Measurements from ENCODE around the gene PAM16. TPM values are rescaled to one million over a fixed set of nuclear protein-coding genes. Genes with fewer than 3 reads are reported as not detected.

Gene PAM16
- total and polyA plus RNA-seq, 5 donors: 57.6 to 131 (median 59.8) TPM

- ATAC-seq: no peak
- no peak overlapping the region for H3K27ac ChIP-seq (ENCODE audit: low read length)
- DNase-seq: peak in 2 of 3 donors; percentile 43 to 67
- no peaks in the 10 kb centered on the region for H3K27me3 ChIP-seq (ENCODE audit: control insufficient read depth, insufficient read depth)
- 80% methylated on average over 13 of the region's 13 CpGs for WGBS
- peaks cover 2% of the 10 kb centered on the region for H3K4me1 ChIP-seq (ENCODE audit: control insufficient read depth, insufficient read depth, low read length)
- H3K4me3 ChIP-seq (ENCODE audit: low read length): no peak overlapping the region
- intact Hi-C loops (cut with DNase I): no loop called here
- H3K9me3 ChIP-seq (ENCODE audit: control insufficient read depth, low read length): no peaks in the 10 kb centered on the region
Observed at GRCh38 chr16:4369007-4369733, 18.0 kb upstream of the PAM16 start.

- H3K27me3 ChIP-seq (ENCODE audit: control insufficient read depth, insufficient read depth): no peaks in the 10 kb centered on the region
- H3K9me3 ChIP-seq (ENCODE audit: control insufficient read depth, low read length): no peaks in the 10 kb centered on the region
- 98% methylated on average over 5 of the region's 5 CpGs for WGBS
- no peak overlapping the region for H3K27ac ChIP-seq (ENCODE audit: low read length)
- DNase-seq (no peak), ATAC-seq (no peak)
- no peak overlapping the region for H3K4me3 ChIP-seq (ENCODE audit: low read length)
- intact Hi-C loops (cut with DNase I): no loop called here
- no peaks in the 10 kb centered on the region for H3K4me1 ChIP-seq (ENCODE audit: control insufficient read depth, insufficient read depth, low read length)
Observed at GRCh38 chr16:4367393-4367856, 16.3 kb upstream of the PAM16 start.

- no peaks in the 10 kb centered on the region for H3K27me3 ChIP-seq (ENCODE audit: control insufficient read depth, insufficient read depth)
- no peaks in the 10 kb centered on the region for H3K9me3 ChIP-seq (ENCODE audit: control insufficient read depth, low read length)
- WGBS: 93% methylated on average over 13 of the region's 13 CpGs
- no peak overlapping the region for H3K4me3 ChIP-seq (ENCODE audit: low read length)
- intact Hi-C loops (cut with DNase I): no loop called here
- ATAC-seq: no peak
- no peak for DNase-seq
- H3K4me1 ChIP-seq (ENCODE audit: control insufficient read depth, insufficient read depth, low read length): no peaks in the 10 kb centered on the region
- no peak overlapping the region for H3K27ac ChIP-seq (ENCODE audit: low read length)
Observed at GRCh38 chr16:4366016-4366415, 14.9 kb upstream of the PAM16 start.

GRCh38 chr16:4365615-4366014 lies 14.5 kb upstream of the PAM16 start:
- Histone ChIP-seq H3K9me3 (ENCODE audit: control insufficient read depth, low read length) (no peaks in the 10 kb centered on the region), H3K27me3 (ENCODE audit: control insufficient read depth, insufficient read depth) (no peaks in the 10 kb centered on the region), H3K4me1 (ENCODE audit: control insufficient read depth, insufficient read depth, low read length) (no peaks in the 10 kb centered on the region), H3K4me3 (ENCODE audit: low read length) (no peak overlapping the region), H3K27ac (ENCODE audit: low read length) (no peak overlapping the region)
- ATAC-seq (no peak), DNase-seq (no peak)
- 95% methylated on average over 12 of the region's 12 CpGs for WGBS
- intact Hi-C loops (cut with DNase I): no loop called here

GRCh38 chr16:4365014-4365406 lies 13.9 kb upstream of the PAM16 start:
- ATAC-seq: no peak

GRCh38 chr16:4364196-4365013 lies 13.3 kb upstream of the PAM16 start:
- Histone ChIP-seq H3K4me3 (ENCODE audit: low read length) (no peak overlapping the region), H3K9me3 (ENCODE audit: control insufficient read depth, low read length) (no peaks in the 10 kb centered on the region), H3K27ac (ENCODE audit: low read length) (no peak overlapping the region), H3K27me3 (ENCODE audit: control insufficient read depth, insufficient read depth) (no peaks in the 10 kb centered on the region), H3K4me1 (ENCODE audit: control insufficient read depth, insufficient read depth, low read length) (no peaks in the 10 kb centered on the region)
- ATAC-seq: no peak
- intact Hi-C loops (cut with DNase I): no loop called here
- WGBS: 91% methylated on average over 37 of the region's 37 CpGs
- peak in 2 of 3 donors; percentile 53 to 57 for DNase-seq

More at GRCh38 chr16:4365014-4365406, 13.9 kb upstream of the PAM16 start:
- H3K4me3 ChIP-seq (ENCODE audit: low read length): no peak overlapping the region
- intact Hi-C loops (cut with DNase I): no loop called here
- no peak for DNase-seq
- no peaks in the 10 kb centered on the region for H3K9me3 ChIP-seq (ENCODE audit: control insufficient read depth, low read length)
- H3K27me3 ChIP-seq (ENCODE audit: control insufficient read depth, insufficient read depth): no peaks in the 10 kb centered on the region
- H3K4me1 ChIP-seq (ENCODE audit: control insufficient read depth, insufficient read depth, low read length): no peaks in the 10 kb centered on the region
- WGBS: 95% methylated on average over 10 of the region's 10 CpGs
- no peak overlapping the region for H3K27ac ChIP-seq (ENCODE audit: low read length)

- intact Hi-C loops (cut with DNase I): no loop called here
- 89% methylated on average over 19 of the region's 19 CpGs for WGBS
- peak in 2 of 3 donors; percentile 47 to 55 for DNase-seq
Observed at GRCh38 chr16:4362476-4363135, 11.5 kb upstream of the PAM16 start.

GRCh38 chr16:4361944-4362311 lies 10.8 kb upstream of the PAM16 start:
- no peak overlapping the region for H3K4me3 ChIP-seq (ENCODE audit: low read length)
- ATAC-seq (no peak), DNase-seq (no peak)
- no peaks in the 10 kb centered on the region for H3K27me3 ChIP-seq (ENCODE audit: control insufficient read depth, insufficient read depth)
- H3K27ac ChIP-seq (ENCODE audit: low read length): no peak overlapping the region
- H3K4me1 ChIP-seq (ENCODE audit: control insufficient read depth, insufficient read depth, low read length): no peaks in the 10 kb centered on the region
- no peaks in the 10 kb centered on the region for H3K9me3 ChIP-seq (ENCODE audit: control insufficient read depth, low read length)
- intact Hi-C loops (cut with DNase I): no loop called here
- 94% methylated on average over 12 of the region's 12 CpGs for WGBS

More at GRCh38 chr16:4362476-4363135, 11.5 kb upstream of the PAM16 start:
- ATAC-seq: no peak
- Histone ChIP-seq H3K27me3 (ENCODE audit: control insufficient read depth, insufficient read depth) (no peaks in the 10 kb centered on the region), H3K4me3 (ENCODE audit: low read length) (no peak overlapping the region), H3K9me3 (ENCODE audit: control insufficient read depth, low read length) (no peaks in the 10 kb centered on the region), H3K4me1 (ENCODE audit: control insufficient read depth, insufficient read depth, low read length) (no peaks in the 10 kb centered on the region), H3K27ac (ENCODE audit: low read length) (no peak overlapping the region)

GRCh38 chr16:4361033-4361943 lies 10.2 kb upstream of the PAM16 start:
- Histone ChIP-seq H3K4me3 (ENCODE audit: low read length) (no peak overlapping the region), H3K4me1 (ENCODE audit: control insufficient read depth, insufficient read depth, low read length) (no peaks in the 10 kb centered on the region), H3K27me3 (ENCODE audit: control insufficient read depth, insufficient read depth) (no peaks in the 10 kb centered on the region), H3K27ac (ENCODE audit: low read length) (no peak overlapping the region), H3K9me3 (ENCODE audit: control insufficient read depth, low read length) (no peaks in the 10 kb centered on the region)
- DNase-seq: peak; percentile 18 to 54 (median 48)
- 96% methylated on average over 28 of the region's 28 CpGs for WGBS
- intact Hi-C loops (cut with DNase I): no loop called here
- no peak for ATAC-seq

- Histone ChIP-seq H3K9me3 (ENCODE audit: control insufficient read depth, low read length) (no peaks in the 10 kb centered on the region), H3K4me1 (ENCODE audit: control insufficient read depth, insufficient read depth, low read length) (no peaks in the 10 kb centered on the region), H3K27ac (ENCODE audit: low read length) (no peak overlapping the region), H3K4me3 (ENCODE audit: low read length) (no peak overlapping the region), H3K27me3 (ENCODE audit: control insufficient read depth, insufficient read depth) (no peaks in the 10 kb centered on the region)
- no peak for ATAC-seq
- DNase-seq: peak in 2 of 3 donors; percentile 54 to 57
- WGBS: 95% methylated on average over 11 of the region's 11 CpGs
- intact Hi-C loops (cut with DNase I): no loop called here
Observed at GRCh38 chr16:4360538-4361021, 9.5 kb upstream of the PAM16 start.
